HepG2 (cell line): Measurements from ENCODE around the gene RELB. TPM values are rescaled to one million over a fixed set of nuclear protein-coding genes. Genes with fewer than 3 reads are reported as not detected.

ENCODE experiments used
- ATAC-seq: fragments of 200-7000 bp; cut with Tn5 transposase; 3 replicates; pipeline ENCODE4 v1.9.1; 2020; ENCODE audit warnings: mild to moderate bottlenecking, moderate library complexity
- BruUV-seq: library from RNA; stranded (reverse); fragments of 400-500 nt; replicated peaks from 2 replicates; lab custom pipeline; 2021; lab: Mats Ljungman, UMichigan
- CTCF ChIA-PET: fragments of 300-600 bp; formaldehyde crosslinking; extraction: SDS; loops from one replicate; lab custom pipeline; 2021; ENCODE audit warnings: low total read pairs, inconsistent platforms, low intra/inter-chr PET ratio; lab: Yijun Ruan, JAX
- POLR2A ChIA-PET: fragments of 350-600 bp; sonication (Branson Sonifier 250); formaldehyde crosslinking; loops from one replicate; lab custom pipeline; 2020; ENCODE audit warnings: antibody characterized with exemption, inconsistent platforms; lab: Yijun Ruan, JAX
- DNase-seq: peaks from one replicate; pipeline ENCODE4 v3.0.0-alpha.2; 2015; ENCODE audit warnings: low spot score
- FAIRE-seq: peaks from 3 replicates; lab custom pipeline; 2011; peaks lifted over from hg19 to GRCh38; lab: Jason Lieb, UNC
- H2AFZ ChIP-seq: one replicate; pipeline ENCODE4 v1.6.1; 2011; ENCODE audit warnings: low read length, inconsistent platforms
- H3K27ac ChIP-seq: fragments of 300-600 bp; 3 replicates; pipeline ENCODE4 v1.8.0; 2011; ENCODE audit warnings: mixed run types, mild to moderate bottlenecking, mixed read lengths, low read length, inconsistent platforms; ENCODE audit not compliant: insufficient read depth; ENCODE audit errors: extremely low read length
- H3K27me3 ChIP-seq, 2 experiments: fragments of 200-600 bp in 1 of 2; 2 replicates in 1 of 2; 3 replicates in 1 of 2; pipeline versions ENCODE4 v1.6.0 to v1.8.0; 2011; ENCODE audit warnings: low read length in 2 of 2, mild to moderate bottlenecking in 2 of 2, moderate library complexity in 2 of 2, inconsistent platforms in 1 of 2; ENCODE audit not compliant: insufficient read depth in 2 of 2, control insufficient read depth in 1 of 2
- H3K36me3 ChIP-seq, 2 experiments: fragments of 200-600 bp in 1 of 2; replicated peaks in 1 of 2; 2 replicates in 1 of 2; 3 replicates in 1 of 2; pipeline versions ENCODE4 v1.5.1 to v1.8.0; 2011; ENCODE audit warnings: low read length in 2 of 2, inconsistent platforms in 1 of 2; ENCODE audit not compliant: insufficient read depth in 2 of 2, control insufficient read depth in 1 of 2
- H3K4me1 ChIP-seq: 2 replicates; pipeline ENCODE4 v1.5.1; 2012; ENCODE audit warnings: low read length, inconsistent platforms; ENCODE audit not compliant: insufficient read depth
- H3K4me2 ChIP-seq: 2 replicates; pipeline ENCODE4 v1.6.0; 2011; ENCODE audit warnings: low read depth, low read length, inconsistent platforms
- H3K4me3 ChIP-seq, 3 experiments: fragments of 200-600 bp in 1 of 3; sonication (generic), shearing (Covaris generic) in 1 of 3; replicated peaks in 1 of 3; 2 replicates each; pipeline ENCODE4 v1.5.1; 2011 to 2016; ENCODE audit warnings: low read length in 3 of 3, inconsistent platforms in 2 of 3, low read depth in 2 of 3, mild to moderate bottlenecking in 2 of 3, control low read depth in 1 of 3, mixed read lengths in 1 of 3; ENCODE audit not compliant: insufficient read depth in 1 of 3
- H3K79me2 ChIP-seq: one replicate; pipeline ENCODE4 v1.6.1; 2011; ENCODE audit warnings: low read length, inconsistent platforms; ENCODE audit not compliant: insufficient read depth
- H3K9ac ChIP-seq: 2 replicates; pipeline ENCODE4 v1.6.0; 2011; ENCODE audit warnings: mild to moderate bottlenecking, low read depth, low read length, inconsistent platforms; ENCODE audit not compliant: insufficient read depth
- H3K9me3 ChIP-seq: 2 replicates; pipeline ENCODE4 v1.5.1; 2012; ENCODE audit warnings: mild to moderate bottlenecking, low read length
- H4K20me1 ChIP-seq: 2 replicates; pipeline ENCODE4 v1.6.0; 2011; ENCODE audit warnings: inconsistent platforms, mild to moderate bottlenecking, low read length, moderate library complexity; ENCODE audit not compliant: insufficient read depth
- ERF ChIP-seq: IDR thresholded peaks from 2 replicates; pipeline ENCODE4 v1.6.1; 2018; ENCODE audit warnings: missing biosample characterization, missing genetic modification reagents
- TBX3 ChIP-seq: fragments of 450-650 bp; IDR thresholded peaks from 2 replicates; pipeline ENCODE4 v1.6.1; 2017; ENCODE audit warnings: antibody characterized with exemption, mild to moderate bottlenecking, inconsistent platforms, borderline replicate concordance
- ZBTB38 ChIP-seq: sonication (generic); formaldehyde crosslinking; IDR thresholded peaks from 2 replicates; pipeline ENCODE4 v1.5.1; 2020; ENCODE audit warnings: mild to moderate bottlenecking, missing genetic modification reagents
- WGBS: methylation state at CpG from one replicate; pipeline ENCODE4 v1.1.6; 2017; ENCODE audit warnings: low lambda C conversion rate; 5-methylcytosine and 5-hydroxymethylcytosine counted together
- in situ Hi-C: cut with HindIII; loops from 2 replicates; pipeline ENCODE4 v1.10.0; 2017; ENCODE audit warnings: low pct_unique_long_range_greater_than_20kb; ENCODE audit not compliant: extremely low pct_ligation_motif_present
- intact Hi-C: fragments of 100-400 bp; cut with micrococcal nuclease; formaldehyde crosslinking; loops from one replicate; pipeline ENCODE4 v1.10.0; 2022; ENCODE audit not compliant: unreplicated experiment
- polyA plus RNA-seq, 8 experiments: library from polyadenylated mRNA; depleted of rRNA in 3 of 8; stranded (reverse) in 7 of 8; unstranded in 1 of 8; fragments of >200 nt; fragmentation: Illumina TruSeq in 4 of 8; extraction: Trizol in 4 of 8; gene quantifications; 2 replicates each; pipeline versions ENCODE4 v1.2.1 to v1.2.3, GENCODE V29; 2011 to 2016; ENCODE audit warnings: low read depth in 4 of 8, missing spikeins in 1 of 8, mixed read lengths in 1 of 8; ENCODE audit not compliant: insufficient read depth in 1 of 8
- total RNA-seq, 5 experiments: library from RNA; depleted of rRNA; stranded (reverse); fragments of >200 nt; fragmentation: Illumina TruSeq; extraction: Trizol; gene quantifications; 2 replicates each; pipeline ENCODE4 v1.2.3, GENCODE V29; 2016; ENCODE audit warnings: low read depth in 1 of 5
- TF ChIP-seq, protein P1 (sequence below), 2 experiments: IDR thresholded peaks; 2 replicates each; pipeline ENCODE4 v1.6.1; 2011 to 2012; ENCODE audit warnings: low read length in 2 of 2, borderline replicate concordance in 1 of 2, low read depth in 1 of 2, mild to moderate bottlenecking in 1 of 2, moderate library complexity in 1 of 2
- TF ChIP-seq, protein P2 (sequence below): sonication (generic); formaldehyde crosslinking; IDR thresholded peaks from 2 replicates; pipeline ENCODE4 v1.4.0; 2020; ENCODE audit warnings: missing genetic modification reagents

RELB gene
- total and polyA plus RNA-seq, 2 of the 13 experiments (the other 11 are each of a cell fraction or from before 2014, with no cell fraction given), result 1.9 to 3.5 TPM

DNA sequence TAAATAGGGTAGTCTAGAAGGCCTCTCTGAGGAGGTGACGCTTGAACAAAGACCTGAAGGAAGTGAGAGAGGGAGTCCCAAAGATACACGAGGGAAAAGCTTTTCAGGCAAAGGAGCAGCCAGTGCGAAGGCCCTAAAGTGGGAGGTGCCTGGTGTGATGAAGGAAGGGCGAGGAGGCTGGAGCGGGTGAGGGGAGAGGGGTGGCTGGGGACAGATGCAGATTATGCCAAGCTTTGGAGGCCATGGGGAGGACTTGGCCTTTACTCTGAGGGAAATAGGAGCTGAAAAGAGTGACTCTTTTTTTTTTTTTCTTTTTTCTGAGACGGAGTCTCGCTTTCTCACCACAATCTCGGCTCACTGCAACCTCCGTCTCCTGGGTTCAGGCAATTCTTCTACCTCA, 43.2 kb upstream of the RELB start:
- ChIA-PET CTCF (no interaction called here), POLR2A (interaction anchor here (2.4 to 5.2 kb wide), 2 partner anchors 47 to 53 kb away, joined by 9 to 57 read pairs; partner anchors contain the start of gene APOE)
- 0 out of 2 replicates have a peak overlapping the region, but pooled peaks have one; percentile 96 for H3K4me2 ChIP-seq
- TF ChIP-seq, protein P1, sequence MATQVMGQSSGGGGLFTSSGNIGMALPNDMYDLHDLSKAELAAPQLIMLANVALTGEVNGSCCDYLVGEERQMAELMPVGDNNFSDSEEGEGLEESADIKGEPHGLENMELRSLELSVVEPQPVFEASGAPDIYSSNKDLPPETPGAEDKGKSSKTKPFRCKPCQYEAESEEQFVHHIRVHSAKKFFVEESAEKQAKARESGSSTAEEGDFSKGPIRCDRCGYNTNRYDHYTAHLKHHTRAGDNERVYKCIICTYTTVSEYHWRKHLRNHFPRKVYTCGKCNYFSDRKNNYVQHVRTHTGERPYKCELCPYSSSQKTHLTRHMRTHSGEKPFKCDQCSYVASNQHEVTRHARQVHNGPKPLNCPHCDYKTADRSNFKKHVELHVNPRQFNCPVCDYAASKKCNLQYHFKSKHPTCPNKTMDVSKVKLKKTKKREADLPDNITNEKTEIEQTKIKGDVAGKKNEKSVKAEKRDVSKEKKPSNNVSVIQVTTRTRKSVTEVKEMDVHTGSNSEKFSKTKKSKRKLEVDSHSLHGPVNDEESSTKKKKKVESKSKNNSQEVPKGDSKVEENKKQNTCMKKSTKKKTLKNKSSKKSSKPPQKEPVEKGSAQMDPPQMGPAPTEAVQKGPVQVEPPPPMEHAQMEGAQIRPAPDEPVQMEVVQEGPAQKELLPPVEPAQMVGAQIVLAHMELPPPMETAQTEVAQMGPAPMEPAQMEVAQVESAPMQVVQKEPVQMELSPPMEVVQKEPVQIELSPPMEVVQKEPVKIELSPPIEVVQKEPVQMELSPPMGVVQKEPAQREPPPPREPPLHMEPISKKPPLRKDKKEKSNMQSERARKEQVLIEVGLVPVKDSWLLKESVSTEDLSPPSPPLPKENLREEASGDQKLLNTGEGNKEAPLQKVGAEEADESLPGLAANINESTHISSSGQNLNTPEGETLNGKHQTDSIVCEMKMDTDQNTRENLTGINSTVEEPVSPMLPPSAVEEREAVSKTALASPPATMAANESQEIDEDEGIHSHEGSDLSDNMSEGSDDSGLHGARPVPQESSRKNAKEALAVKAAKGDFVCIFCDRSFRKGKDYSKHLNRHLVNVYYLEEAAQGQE (IDR thresholded peaks at IDR 0.05; ENCODE audit: borderline replicate concordance in 1 of 2, low read depth in 1 of 2, low read length in 2 of 2), result no peak
- TF ChIP-seq ZBTB38 (CRISPR knock-in tag) (no peak), ERF (no peak), TBX3 (no peak)
- TF ChIP-seq, protein P2, sequence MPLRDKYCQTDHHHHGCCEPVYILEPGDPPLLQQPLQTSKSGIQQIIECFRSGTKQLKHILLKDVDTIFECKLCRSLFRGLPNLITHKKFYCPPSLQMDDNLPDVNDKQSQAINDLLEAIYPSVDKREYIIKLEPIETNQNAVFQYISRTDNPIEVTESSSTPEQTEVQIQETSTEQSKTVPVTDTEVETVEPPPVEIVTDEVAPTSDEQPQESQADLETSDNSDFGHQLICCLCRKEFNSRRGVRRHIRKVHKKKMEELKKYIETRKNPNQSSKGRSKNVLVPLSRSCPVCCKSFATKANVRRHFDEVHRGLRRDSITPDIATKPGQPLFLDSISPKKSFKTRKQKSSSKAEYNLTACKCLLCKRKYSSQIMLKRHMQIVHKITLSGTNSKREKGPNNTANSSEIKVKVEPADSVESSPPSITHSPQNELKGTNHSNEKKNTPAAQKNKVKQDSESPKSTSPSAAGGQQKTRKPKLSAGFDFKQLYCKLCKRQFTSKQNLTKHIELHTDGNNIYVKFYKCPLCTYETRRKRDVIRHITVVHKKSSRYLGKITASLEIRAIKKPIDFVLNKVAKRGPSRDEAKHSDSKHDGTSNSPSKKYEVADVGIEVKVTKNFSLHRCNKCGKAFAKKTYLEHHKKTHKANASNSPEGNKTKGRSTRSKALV, result no peak
- BruUV-seq, result no TSS peak
- H3K4me1 ChIP-seq, result peaks cover 47% of the 10 kb centered on the region
- FAIRE-seq, result no peak
- no peaks in the 10 kb centered on the region for H3K9me3 ChIP-seq
- no peak overlapping the region for H3K4me3 ChIP-seq
- no peak for ATAC-seq
- no peak overlapping the region for H2AFZ ChIP-seq
- in situ Hi-C loops (no loop called here), intact Hi-C loops (loop anchor here (10.0 kb wide), 1 partner anchor 113 kb away; the partner anchor contains the start of gene NECTIN2)
- H3K79me2 ChIP-seq, result peaks cover 65% of the 10 kb centered on the region
- H4K20me1 ChIP-seq, result peaks cover 19% of the 10 kb centered on the region
- no peak for DNase-seq
- H3K27ac ChIP-seq, result no peak overlapping the region
- H3K36me3 ChIP-seq, result peaks cover 7 to 30% of the 10 kb centered on the region in 2 experiments
- H3K27me3 ChIP-seq, result no peaks in the 10 kb centered on the region; a peak in 1 of 5 replicates
- WGBS, result 97% methylated on average over 9 of the region's 9 CpGs
- 0 out of 2 replicates have a peak overlapping the region, but pooled peaks have one; percentile 97 for H3K9ac ChIP-seq
